HepG2 (cell line): Measurements from ENCODE around the gene PRKCE. TPM values are rescaled to one million over a fixed set of nuclear protein-coding genes. Genes with fewer than 3 reads are reported as not detected.

Experiments
- ATAC-seq: fragments of 200-7000 bp; cut with Tn5 transposase; 3 replicates; pipeline ENCODE4 v1.9.1; 2020; ENCODE audit warnings: mild to moderate bottlenecking, moderate library complexity
- BruUV-seq: library from RNA; stranded (reverse); fragments of 400-500 nt; replicated peaks from 2 replicates; lab custom pipeline; 2021; lab: Mats Ljungman, UMichigan
- CTCF ChIA-PET: fragments of 300-600 bp; formaldehyde crosslinking; extraction: SDS; loops from one replicate; lab custom pipeline; 2021; ENCODE audit warnings: low total read pairs, inconsistent platforms, low intra/inter-chr PET ratio; lab: Yijun Ruan, JAX
- POLR2A ChIA-PET: fragments of 350-600 bp; sonication (Branson Sonifier 250); formaldehyde crosslinking; loops from one replicate; lab custom pipeline; 2020; ENCODE audit warnings: antibody characterized with exemption, inconsistent platforms; lab: Yijun Ruan, JAX
- DNase-seq: peaks from one replicate; pipeline ENCODE4 v3.0.0-alpha.2; 2015; ENCODE audit warnings: low spot score
- FAIRE-seq: peaks from 3 replicates; lab custom pipeline; 2011; peaks lifted over from hg19 to GRCh38; lab: Jason Lieb, UNC
- H2AFZ ChIP-seq: one replicate; pipeline ENCODE4 v1.6.1; 2011; ENCODE audit warnings: low read length, inconsistent platforms
- H3K27ac ChIP-seq: fragments of 300-600 bp; 3 replicates; pipeline ENCODE4 v1.8.0; 2011; ENCODE audit warnings: mixed run types, mild to moderate bottlenecking, mixed read lengths, low read length, inconsistent platforms; ENCODE audit not compliant: insufficient read depth; ENCODE audit errors: extremely low read length
- H3K27me3 ChIP-seq, 2 experiments: fragments of 200-600 bp in 1 of 2; 2 replicates in 1 of 2; 3 replicates in 1 of 2; pipeline versions ENCODE4 v1.6.0 to v1.8.0; 2011; ENCODE audit warnings: low read length in 2 of 2, mild to moderate bottlenecking in 2 of 2, moderate library complexity in 2 of 2, inconsistent platforms in 1 of 2; ENCODE audit not compliant: insufficient read depth in 2 of 2, control insufficient read depth in 1 of 2
- H3K36me3 ChIP-seq, 2 experiments: fragments of 200-600 bp in 1 of 2; replicated peaks in 1 of 2; 2 replicates in 1 of 2; 3 replicates in 1 of 2; pipeline versions ENCODE4 v1.5.1 to v1.8.0; 2011; ENCODE audit warnings: low read length in 2 of 2, inconsistent platforms in 1 of 2; ENCODE audit not compliant: insufficient read depth in 2 of 2, control insufficient read depth in 1 of 2
- H3K4me1 ChIP-seq: 2 replicates; pipeline ENCODE4 v1.5.1; 2012; ENCODE audit warnings: low read length, inconsistent platforms; ENCODE audit not compliant: insufficient read depth
- H3K4me2 ChIP-seq: 2 replicates; pipeline ENCODE4 v1.6.0; 2011; ENCODE audit warnings: low read depth, low read length, inconsistent platforms
- H3K4me3 ChIP-seq, 3 experiments: fragments of 200-600 bp in 1 of 3; sonication (generic), shearing (Covaris generic) in 1 of 3; replicated peaks in 1 of 3; 2 replicates each; pipeline ENCODE4 v1.5.1; 2011 to 2016; ENCODE audit warnings: low read length in 3 of 3, inconsistent platforms in 2 of 3, low read depth in 2 of 3, mild to moderate bottlenecking in 2 of 3, control low read depth in 1 of 3, mixed read lengths in 1 of 3; ENCODE audit not compliant: insufficient read depth in 1 of 3
- H3K79me2 ChIP-seq: one replicate; pipeline ENCODE4 v1.6.1; 2011; ENCODE audit warnings: low read length, inconsistent platforms; ENCODE audit not compliant: insufficient read depth
- H3K9ac ChIP-seq: 2 replicates; pipeline ENCODE4 v1.6.0; 2011; ENCODE audit warnings: mild to moderate bottlenecking, low read depth, low read length, inconsistent platforms; ENCODE audit not compliant: insufficient read depth
- H3K9me3 ChIP-seq: 2 replicates; pipeline ENCODE4 v1.5.1; 2012; ENCODE audit warnings: mild to moderate bottlenecking, low read length
- H4K20me1 ChIP-seq: 2 replicates; pipeline ENCODE4 v1.6.0; 2011; ENCODE audit warnings: inconsistent platforms, mild to moderate bottlenecking, low read length, moderate library complexity; ENCODE audit not compliant: insufficient read depth
- ARID3A ChIP-seq: IDR thresholded peaks from 2 replicates; pipeline ENCODE4 v1.6.1; 2012; ENCODE audit warnings: low read depth, low read length, improper control_type of control experiment
- PATZ1 ChIP-seq: sonication (generic); formaldehyde crosslinking; IDR thresholded peaks from 2 replicates; pipeline ENCODE4 v1.4.0; 2020; ENCODE audit warnings: missing genetic modification reagents
- SRSF9 ChIP-seq: fragments of 200-400 bp; formaldehyde crosslinking; IDR thresholded peaks from 2 replicates; pipeline ENCODE4 v1.6.1; 2018; ENCODE audit warnings: borderline replicate concordance, mild to moderate bottlenecking, low read depth, low read length; ENCODE audit not compliant: insufficient read depth, poor library complexity, severe bottlenecking
- TBX2 ChIP-seq: sonication (generic); formaldehyde crosslinking; IDR thresholded peaks from 2 replicates; pipeline ENCODE4 v1.5.0; 2020; ENCODE audit warnings: missing genetic modification reagents, mild to moderate bottlenecking, borderline replicate concordance
- ZNF446 ChIP-seq: sonication (generic); formaldehyde crosslinking; IDR thresholded peaks from 2 replicates; pipeline ENCODE4 v1.5.0; 2020; ENCODE audit warnings: mild to moderate bottlenecking, missing genetic modification reagents
- ZNF572 ChIP-seq: sonication (generic); formaldehyde crosslinking; IDR thresholded peaks from 2 replicates; pipeline ENCODE4 v1.5.1; 2020; ENCODE audit warnings: mild to moderate bottlenecking, missing genetic modification reagents
- WGBS: methylation state at CpG from one replicate; pipeline ENCODE4 v1.1.6; 2017; ENCODE audit warnings: low lambda C conversion rate; 5-methylcytosine and 5-hydroxymethylcytosine counted together
- in situ Hi-C: cut with HindIII; loops from 2 replicates; pipeline ENCODE4 v1.10.0; 2017; ENCODE audit warnings: low pct_unique_long_range_greater_than_20kb; ENCODE audit not compliant: extremely low pct_ligation_motif_present
- intact Hi-C: fragments of 100-400 bp; cut with micrococcal nuclease; formaldehyde crosslinking; loops from one replicate; pipeline ENCODE4 v1.10.0; 2022; ENCODE audit not compliant: unreplicated experiment
- polyA plus RNA-seq, 8 experiments: library from polyadenylated mRNA; depleted of rRNA in 3 of 8; stranded (reverse) in 7 of 8; unstranded in 1 of 8; fragments of >200 nt; fragmentation: Illumina TruSeq in 4 of 8; extraction: Trizol in 4 of 8; gene quantifications; 2 replicates each; pipeline versions ENCODE4 v1.2.1 to v1.2.3, GENCODE V29; 2011 to 2016; ENCODE audit warnings: low read depth in 4 of 8, missing spikeins in 1 of 8, mixed read lengths in 1 of 8; ENCODE audit not compliant: insufficient read depth in 1 of 8
- total RNA-seq, 5 experiments: library from RNA; depleted of rRNA; stranded (reverse); fragments of >200 nt; fragmentation: Illumina TruSeq; extraction: Trizol; gene quantifications; 2 replicates each; pipeline ENCODE4 v1.2.3, GENCODE V29; 2016; ENCODE audit warnings: low read depth in 1 of 5

Gene PRKCE
- total and polyA plus RNA-seq, 2 of the 13 experiments (the other 11 are each of a cell fraction or from before 2014, with no cell fraction given), result 1.0 to 3.9 TPM

GRCh38 chr2:45839508-45840251, 188.2 kb downstream of the PRKCE start (continued):
- TF ChIP-seq ARID3A, result no peak
- TF ChIP-seq SRSF9, result no peak
- TF ChIP-seq TBX2 (CRISPR knock-in tag), result no peak
- TF ChIP-seq PATZ1, result no peak
- TF ChIP-seq ZNF446, result no peak

GRCh38 chr2:45840481-45840880, 189.0 kb downstream of the PRKCE start:
- FAIRE-seq (no peak), ATAC-seq (no peak), DNase-seq (no peak)
- CTCF ChIA-PET, result no interaction called here
- in situ Hi-C loops (no loop called here), intact Hi-C loops (no loop called here)
- H3K27me3 ChIP-seq, result no peaks in the 10 kb centered on the region; a peak in 1 of 5 replicates
- no peak for TF ChIP-seq ZNF572 (CRISPR knock-in tag)
- H3K79me2 ChIP-seq, result no peaks in the 10 kb centered on the region
- no peak overlapping the region for H2AFZ ChIP-seq
- H3K36me3 ChIP-seq, result no peaks in the 10 kb centered on the region
- H3K27ac ChIP-seq, result no peak overlapping the region
- POLR2A ChIA-PET, result no interaction called here
- WGBS, result 35% methylated on average over 9 of the region's 9 CpGs
- H3K9me3 ChIP-seq, result no peaks in the 10 kb centered on the region
- H4K20me1 ChIP-seq, result no peaks in the 10 kb centered on the region
- H3K4me2 ChIP-seq, result no peak overlapping the region
- H3K9ac ChIP-seq, result no peak overlapping the region
- no TSS peak for BruUV-seq
- no peaks in the 10 kb centered on the region for H3K4me1 ChIP-seq
- no peak overlapping the region for H3K4me3 ChIP-seq
